Endodermal cell (in vitro differentiated cells): ENCODE measurements around the gene ZNF19. TPM values are rescaled to one million over a fixed set of nuclear protein-coding genes. Genes with fewer than 3 reads are reported as not detected.

ENCODE experiments used
- DNase-seq: peaks from one replicate; pipeline ENCODE4 v3.0.0-alpha.2; 2017
- H3K27ac ChIP-seq: 2 replicates; pipeline ENCODE4 v1.5.1; 2013; ENCODE audit warnings: mild to moderate bottlenecking, low read depth, low read length, moderate library complexity
- H3K27me3 ChIP-seq: 2 replicates; pipeline ENCODE4 v1.6.1; 2013; ENCODE audit warnings: mild to moderate bottlenecking, low read length, moderate library complexity; ENCODE audit not compliant: insufficient read depth, control insufficient read depth, poor library complexity, severe bottlenecking
- H3K36me3 ChIP-seq: 2 replicates; pipeline ENCODE4 v1.7.0; 2013; ENCODE audit warnings: mild to moderate bottlenecking, low read length, moderate library complexity; ENCODE audit not compliant: control insufficient read depth, insufficient read depth
- H3K4me1 ChIP-seq: one replicate; pipeline ENCODE4 v1.7.0; 2013; ENCODE audit warnings: low read length; ENCODE audit not compliant: control insufficient read depth, insufficient read depth
- H3K4me3 ChIP-seq: 2 replicates; pipeline ENCODE4 v1.5.1; 2013; ENCODE audit warnings: mild to moderate bottlenecking, low read length, moderate library complexity
- H3K9ac ChIP-seq: 2 replicates; pipeline ENCODE4 v1.6.1; 2013; ENCODE audit warnings: mild to moderate bottlenecking, low read length, moderate library complexity; ENCODE audit not compliant: poor library complexity, severe bottlenecking; ENCODE audit errors: extremely low read depth
- H3K9me3 ChIP-seq: 2 replicates; pipeline ENCODE4 v1.6.1; 2013; ENCODE audit warnings: mild to moderate bottlenecking, low read length, moderate library complexity; ENCODE audit not compliant: control insufficient read depth
- H3K27ac Mint-ChIP-seq: 2 replicates; pipeline ENCODE4 v1.8.0; 2020; ENCODE audit warnings: mixed read lengths
- H3K27me3 Mint-ChIP-seq: 2 replicates; pipeline ENCODE4 v1.8.0; 2021; ENCODE audit warnings: mild to moderate bottlenecking, mixed read lengths; ENCODE audit not compliant: insufficient read depth
- H3K36me3 Mint-ChIP-seq: 2 replicates; pipeline ENCODE4 v1.8.0; 2020; ENCODE audit warnings: low read depth, mixed read lengths
- H3K4me1 Mint-ChIP-seq: 2 replicates; pipeline ENCODE4 v1.8.0; 2020; ENCODE audit warnings: mixed read lengths
- H3K4me3 Mint-ChIP-seq: 2 replicates; pipeline ENCODE4 v1.8.0; 2020; ENCODE audit warnings: mild to moderate bottlenecking, moderate library complexity, mixed read lengths
- H3K9me3 Mint-ChIP-seq: 2 replicates; pipeline ENCODE4 v1.8.0; 2020; ENCODE audit warnings: mild to moderate bottlenecking, mixed read lengths
- WGBS, 2 experiments: methylation state at CpG; one replicate each; pipeline versions ENCODE4 v1.1.5 to v1.1.7; 2013; ENCODE audit warnings: missing lambda C conversion rate in 2 of 2, mixed read lengths in 1 of 2; ENCODE audit not compliant: insufficient coverage in 1 of 2, insufficient read length in 1 of 2; 5-methylcytosine and 5-hydroxymethylcytosine counted together
- total RNA-seq, 2 donors: library from RNA; stranded (reverse); fragmentation: NEBNext Ultra II Directional in 1 of 2; extraction: Animal tissue kit (Norgen Biotek cat#: 25700) in 1 of 2; gene quantifications; 2 replicates in 1 of 2; 3 replicates in 1 of 2; pipeline ENCODE4 v1.2.1, GENCODE V29; 2021
- TF ChIP-seq, protein P1 (sequence below): fragments of 200-600 bp; sonication (generic); conservative IDR thresholded peaks from 2 replicates; pipeline ENCODE4 v1.5.0; 2021; ENCODE audit warnings: antibody characterized with exemption, mild to moderate bottlenecking

ZNF19 gene
- total RNA-seq, 2 donors from 2014 or later: 5.8 to 8.5 TPM

DNA sequence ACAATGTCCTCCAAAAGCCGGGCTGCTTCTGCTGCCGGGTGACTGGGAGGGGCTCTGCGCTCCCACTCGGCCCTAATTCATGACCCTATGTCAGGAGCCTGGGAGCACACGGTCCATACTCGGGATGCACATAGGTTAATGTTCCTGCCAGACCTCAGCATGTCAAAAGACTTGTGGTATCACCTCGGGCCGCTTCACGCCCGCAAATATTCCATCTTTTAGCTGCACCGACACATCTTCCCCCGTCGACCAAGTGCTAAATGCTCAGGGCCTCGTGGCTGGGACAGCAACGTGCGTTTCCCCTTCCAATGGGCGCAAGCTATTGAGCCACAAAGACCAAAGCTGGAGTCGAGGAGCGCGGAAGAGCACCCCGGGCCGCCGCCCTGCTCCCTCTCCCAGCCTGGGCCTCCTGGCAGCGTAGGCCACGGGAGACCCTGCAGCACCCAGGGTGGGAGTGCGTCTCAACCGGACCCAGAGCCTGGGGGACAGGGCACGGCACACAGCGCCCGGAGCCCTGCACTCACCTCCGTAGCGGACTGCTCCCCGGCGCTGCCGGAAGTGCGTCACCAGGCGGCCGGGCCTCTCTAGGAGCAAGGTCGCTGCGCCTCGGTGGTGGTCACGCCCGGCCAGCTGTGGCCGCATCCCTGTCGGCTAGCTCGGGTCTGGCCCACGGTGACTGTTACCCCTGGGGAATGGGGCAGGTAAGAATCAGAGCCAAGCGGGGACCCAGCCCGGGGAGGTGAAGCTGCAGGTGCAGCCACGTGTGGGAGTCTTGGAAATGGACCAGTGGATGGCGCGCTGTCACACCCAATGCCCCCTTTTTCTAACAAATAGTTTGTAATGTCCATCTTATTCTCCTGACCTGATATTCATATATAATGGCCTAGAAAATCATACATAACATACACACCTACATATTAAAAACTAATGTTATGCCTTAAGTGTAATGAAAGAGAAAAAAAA, 27.2 kb downstream of the ZNF19 start, which contains the start of gene ZNF23:
ZNF23 (minus strand) TSS at position 562 of the 963 bp plus-strand sequence. CDS start 5,451 bp downstream, outside the sequence.
- TF ChIP-seq, protein P1, sequence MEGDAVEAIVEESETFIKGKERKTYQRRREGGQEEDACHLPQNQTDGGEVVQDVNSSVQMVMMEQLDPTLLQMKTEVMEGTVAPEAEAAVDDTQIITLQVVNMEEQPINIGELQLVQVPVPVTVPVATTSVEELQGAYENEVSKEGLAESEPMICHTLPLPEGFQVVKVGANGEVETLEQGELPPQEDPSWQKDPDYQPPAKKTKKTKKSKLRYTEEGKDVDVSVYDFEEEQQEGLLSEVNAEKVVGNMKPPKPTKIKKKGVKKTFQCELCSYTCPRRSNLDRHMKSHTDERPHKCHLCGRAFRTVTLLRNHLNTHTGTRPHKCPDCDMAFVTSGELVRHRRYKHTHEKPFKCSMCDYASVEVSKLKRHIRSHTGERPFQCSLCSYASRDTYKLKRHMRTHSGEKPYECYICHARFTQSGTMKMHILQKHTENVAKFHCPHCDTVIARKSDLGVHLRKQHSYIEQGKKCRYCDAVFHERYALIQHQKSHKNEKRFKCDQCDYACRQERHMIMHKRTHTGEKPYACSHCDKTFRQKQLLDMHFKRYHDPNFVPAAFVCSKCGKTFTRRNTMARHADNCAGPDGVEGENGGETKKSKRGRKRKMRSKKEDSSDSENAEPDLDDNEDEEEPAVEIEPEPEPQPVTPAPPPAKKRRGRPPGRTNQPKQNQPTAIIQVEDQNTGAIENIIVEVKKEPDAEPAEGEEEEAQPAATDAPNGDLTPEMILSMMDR: peak; percentile 36
- 0 to 1% methylated on average over 30 to 52 of the region's 52 CpGs for WGBS, 2 experiments
- H3K9me3 ChIP-seq: no peaks in the 10 kb centered on the region
- H3K27me3 Mint-ChIP-seq: peaks cover 2% of the 10 kb centered on the region
- peak within 1 kb of the TSS; percentile 52 for H3K9ac ChIP-seq
- no peaks in the 10 kb centered on the region for H3K36me3 Mint-ChIP-seq
- H3K27ac Mint-ChIP-seq: peak within 1 kb of the TSS; percentile 92
- H3K4me3 ChIP-seq: peak within 1 kb of the TSS; percentile 85
- no peaks in the 10 kb centered on the region for H3K9me3 Mint-ChIP-seq
- H3K4me3 Mint-ChIP-seq: peak within 1 kb of the TSS; percentile 91
- H3K4me1 ChIP-seq: no peaks in the 10 kb centered on the region
- H3K36me3 ChIP-seq: no peaks in the 10 kb centered on the region
- H3K4me1 Mint-ChIP-seq: peaks cover 6% of the 10 kb centered on the region
- H3K27me3 ChIP-seq: no peaks in the 10 kb centered on the region
- peak within 1 kb of the TSS; percentile 55 for H3K27ac ChIP-seq
- peak; percentile 92 for DNase-seq

DNA sequence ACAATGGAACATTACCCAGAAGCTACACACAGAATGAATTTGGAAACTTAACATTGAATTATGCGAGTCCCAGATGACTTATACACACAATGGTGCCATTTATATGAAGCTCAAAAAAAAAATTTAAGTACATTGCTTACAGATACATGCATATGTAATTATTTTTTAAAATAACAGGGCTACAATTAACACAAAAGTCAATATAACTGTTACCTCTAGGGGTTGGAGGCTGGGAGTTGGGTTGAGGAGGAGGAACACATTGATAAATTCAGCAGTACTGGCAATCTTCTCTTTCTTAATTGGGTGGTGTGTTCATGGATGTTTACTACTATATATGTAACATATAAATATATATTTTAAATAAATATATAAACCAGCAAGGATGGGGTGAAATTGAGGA, 28.2 kb downstream of the ZNF19 start:
- 88% methylated on average over 1 of the region's 1 CpG; no CpG with 5 or more reads in 1 of the 2 experiments for WGBS, 2 experiments
- H3K9me3 ChIP-seq: no peaks in the 10 kb centered on the region
- peaks cover 6% of the 10 kb centered on the region for H3K36me3 Mint-ChIP-seq
- H3K27ac Mint-ChIP-seq: no peak overlapping the region
- no peaks in the 10 kb centered on the region for H3K9me3 Mint-ChIP-seq
- H3K36me3 ChIP-seq: no peaks in the 10 kb centered on the region
- H3K4me1 ChIP-seq: no peaks in the 10 kb centered on the region
- no peaks in the 10 kb centered on the region for H3K27me3 ChIP-seq
- DNase-seq: no peak
- H3K4me3 Mint-ChIP-seq: peak overlapping the region; percentile 91
- peak overlapping the region; percentile 85 for H3K4me3 ChIP-seq
- TF ChIP-seq, protein P1: no peak
- peaks cover 2% of the 10 kb centered on the region for H3K27me3 Mint-ChIP-seq
- no peak overlapping the region for H3K9ac ChIP-seq
- no peak overlapping the region for H3K27ac ChIP-seq
- H3K4me1 Mint-ChIP-seq: peaks cover 6% of the 10 kb centered on the region

DNA sequence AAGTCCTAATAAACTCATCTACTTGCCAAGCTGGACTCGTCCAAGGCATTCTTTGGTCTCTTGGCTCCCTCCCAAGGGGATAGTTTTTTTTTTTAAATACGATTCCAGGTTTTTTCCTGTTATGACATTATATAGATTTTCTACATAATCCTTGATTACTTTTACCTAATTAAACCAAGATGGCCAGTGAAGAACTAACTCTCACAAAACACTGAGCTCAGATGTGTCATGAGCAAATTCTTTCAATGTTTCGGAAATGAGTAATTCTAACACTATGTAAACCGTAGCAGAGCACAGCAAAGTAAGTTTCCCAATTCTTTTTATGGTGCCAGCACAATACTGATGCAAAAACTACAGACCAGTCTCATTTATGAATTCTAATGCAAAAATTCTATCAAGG, 28.9 kb downstream of the ZNF19 start:
- TF ChIP-seq, protein P1: no peak
- 88 to 95% methylated on average over 3 to 4 of the region's 4 CpGs for WGBS, 2 experiments
- DNase-seq: no peak
- Histone ChIP-seq H3K36me3 (no peaks in the 10 kb centered on the region), H3K27me3 (no peaks in the 10 kb centered on the region), H3K4me1 (no peaks in the 10 kb centered on the region), H3K27ac (no peak overlapping the region), H3K9me3 (no peaks in the 10 kb centered on the region), H3K4me3 (no peak overlapping the region), H3K9ac (no peak overlapping the region)
- peaks cover 6% of the 10 kb centered on the region for H3K4me1 Mint-ChIP-seq
- H3K4me3 Mint-ChIP-seq: no peak overlapping the region
- no peak overlapping the region for H3K27ac Mint-ChIP-seq
- H3K36me3 Mint-ChIP-seq: peaks cover 11% of the 10 kb centered on the region
- H3K9me3 Mint-ChIP-seq: no peaks in the 10 kb centered on the region
- H3K27me3 Mint-ChIP-seq: no peaks in the 10 kb centered on the region
